GM23338 (cell line): Measurements from ENCODE around the gene NETO2.

Experiments used
- CREB1 ChIP-seq: fragments of 250-450 bp; sonication (Bioruptor Pico); IDR thresholded peaks from 2 replicates; pipeline ENCODE4 v1.5.0; 2020; ENCODE audit warnings: low read depth, mild to moderate bottlenecking, moderate library complexity
- CTCF ChIP-seq, 2 experiments: fragments of 200-600 bp in 1 of 2; sonication (generic) in 1 of 2; conservative IDR thresholded peaks; 2 replicates each; pipeline versions ENCODE4 v1.5.1 to v1.6.1; 2016 to 2017; ENCODE audit warnings: antibody characterized with exemption in 2 of 2, low read depth in 2 of 2, mild to moderate bottlenecking in 2 of 2, moderate library complexity in 1 of 2
- ETS1 ChIP-seq: IDR thresholded peaks from 2 replicates; pipeline ENCODE4 v1.6.1; 2016; ENCODE audit warnings: antibody characterized with exemption
- EZH2 ChIP-seq: fragments of 200-600 bp; sonication (generic); IDR thresholded peaks from one replicate; pipeline ENCODE4 v1.8.0; 2017; ENCODE audit warnings: antibody characterized with exemption, mild to moderate bottlenecking, low read depth; ENCODE audit not compliant: unreplicated experiment
- EZH2phosphoT487 ChIP-seq: fragments of 200-600 bp; sonication (generic); IDR thresholded peaks from one replicate; pipeline ENCODE4 v1.8.1; 2018; ENCODE audit warnings: antibody characterized with exemption; ENCODE audit not compliant: unreplicated experiment
- JUNB ChIP-seq: IDR thresholded peaks from one replicate; pipeline ENCODE4 v1.6.1; 2016; ENCODE audit warnings: antibody characterized with exemption; ENCODE audit not compliant: unreplicated experiment
- NANOG ChIP-seq: IDR thresholded peaks from 2 replicates; pipeline ENCODE4 v1.6.1; 2016; ENCODE audit warnings: antibody characterized with exemption, borderline replicate concordance
- POLR2AphosphoS5 ChIP-seq: IDR thresholded peaks from 2 replicates; pipeline ENCODE4 v1.6.1; 2016; ENCODE audit warnings: antibody characterized with exemption, low read depth
- REST ChIP-seq: IDR thresholded peaks from one replicate; pipeline ENCODE4 v1.6.1; 2018; ENCODE audit warnings: antibody characterized with exemption; ENCODE audit not compliant: unreplicated experiment
- STAT1 ChIP-seq: IDR thresholded peaks from one replicate; pipeline ENCODE4 v1.6.1; 2016; ENCODE audit warnings: antibody characterized with exemption; ENCODE audit not compliant: unreplicated experiment
- ZNF114 ChIP-seq: fragments of 250-450 bp; sonication (Bioruptor Pico); IDR thresholded peaks from 2 replicates; pipeline ENCODE4 v1.5.0; 2020; ENCODE audit warnings: mild to moderate bottlenecking, moderate library complexity
- ZNF331 ChIP-seq: fragments of 250-450 bp; sonication (Bioruptor Pico); IDR thresholded peaks from 2 replicates; pipeline ENCODE4 v1.5.0; 2020; ENCODE audit warnings: low read depth, mild to moderate bottlenecking, moderate library complexity
- ZNF462 ChIP-seq: fragments of 250-450 bp; sonication (Bioruptor Pico); IDR thresholded peaks from 2 replicates; pipeline ENCODE4 v1.5.0; 2020; ENCODE audit warnings: mild to moderate bottlenecking, moderate library complexity

GRCh38 chr16:47061204-47061603 lies 82.5 kb downstream of the NETO2 start:
- TF ChIP-seq EZH2: no peak
- no peak for TF ChIP-seq EZH2phosphoT487
- TF ChIP-seq CTCF (conservative IDR thresholded peaks at IDR 0.05; ENCODE audit: low read depth in 2 of 2): no peak
- TF ChIP-seq ETS1: no peak
- TF ChIP-seq POLR2AphosphoS5: no peak
- no peak for TF ChIP-seq ZNF331
- no peak for TF ChIP-seq NANOG
- TF ChIP-seq REST: no peak
- TF ChIP-seq STAT1: no peak
- no peak for TF ChIP-seq JUNB
- no peak for TF ChIP-seq CREB1 (CRISPR knock-in tag)
- no peak for TF ChIP-seq ZNF114 (CRISPR knock-in tag)
- no peak for TF ChIP-seq ZNF462 (CRISPR knock-in tag)
